NCI-H1105 (cell line): ENCODE results near the gene TMEM150C.
"Not testable (repeated sequence)": the region's sequence is repeated elsewhere in the genome, so short reads cannot be mapped to it uniquely, and the experiment has no call there.

Source experiments
- DNase-seq: peaks from one replicate; lab custom pipeline; 2025; lab: John Stamatoyannopoulos, UW

The TMEM150C gene

DNA sequence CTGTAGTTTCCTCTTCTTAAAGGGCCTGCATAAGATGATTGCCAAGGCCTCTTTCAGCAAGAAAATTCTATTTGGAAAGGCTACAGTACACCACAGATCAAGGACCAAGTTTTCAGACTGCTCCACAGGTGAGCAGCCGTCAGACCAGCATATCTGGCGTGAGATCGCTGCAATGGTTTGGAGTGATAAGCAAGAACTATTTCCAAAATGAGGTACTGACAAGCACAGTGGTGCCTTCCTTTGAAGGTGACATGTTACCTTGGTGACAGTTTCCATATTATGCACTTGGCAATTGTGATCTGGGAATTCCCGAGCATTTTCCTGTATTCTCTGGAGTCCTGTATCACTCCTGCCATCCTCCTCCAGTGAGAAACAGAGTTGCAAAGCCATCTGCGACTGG is 7.3 kb upstream of the TMEM150C start:
- DNase-seq = no peak

DNA sequence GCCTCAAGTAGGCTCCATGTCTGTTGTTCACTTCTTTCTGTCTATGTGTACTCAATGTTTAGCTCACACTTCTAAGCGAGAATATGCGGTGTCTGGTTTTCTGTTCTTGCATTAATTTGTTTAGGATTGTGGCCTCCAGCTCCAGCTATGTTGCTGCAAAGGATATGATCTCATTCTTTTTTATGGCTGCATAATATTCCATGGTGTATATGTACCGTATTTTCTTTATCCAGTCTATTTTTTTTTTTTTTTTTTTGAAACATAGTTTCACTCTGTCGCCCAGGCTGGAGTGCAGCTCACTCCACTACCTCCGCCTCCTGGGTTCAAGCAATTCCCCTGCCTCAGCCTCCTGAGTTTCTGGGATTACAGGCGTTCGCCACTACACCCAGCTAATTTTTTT is 5.7 kb upstream of the TMEM150C start:
- no peak for DNase-seq

DNA sequence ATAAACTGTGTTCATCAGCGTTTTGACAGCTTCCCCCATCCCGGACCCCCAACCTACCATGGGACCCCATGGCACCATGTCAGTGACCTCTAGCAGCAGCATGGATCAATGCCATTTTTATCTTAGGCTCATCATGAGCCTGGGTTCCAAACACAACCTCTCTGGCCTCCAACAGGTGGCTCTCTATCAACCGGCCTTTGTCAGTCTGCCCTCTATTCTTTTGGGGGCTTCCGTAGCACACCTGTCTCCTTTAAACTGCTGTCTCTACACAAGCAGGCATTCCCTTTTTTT is 721 bp upstream of the TMEM150C start:
- DNase-seq = no peak

GRCh38 chr4:82560853-82561785 is 669 bp downstream of the TMEM150C start:
- DNase-seq = no peak

DNA sequence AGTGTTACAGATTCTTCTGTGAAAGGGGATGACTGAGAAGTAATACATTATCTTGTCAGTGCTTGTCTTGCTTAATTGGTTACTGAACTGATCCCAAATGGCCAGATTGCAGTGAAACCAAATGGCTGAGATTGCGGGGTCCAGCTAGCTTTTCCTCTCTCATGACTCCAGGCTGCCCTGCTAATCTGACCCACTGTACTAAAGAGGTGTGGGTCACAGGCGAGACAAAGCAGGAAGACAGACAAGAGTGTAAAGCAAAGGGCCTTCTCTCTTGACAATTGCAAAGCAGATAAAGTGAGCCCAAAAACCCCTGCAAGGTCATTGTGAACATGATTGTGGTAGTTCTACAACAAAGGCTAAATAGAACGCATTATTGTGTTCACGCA is 2.1 kb downstream of the TMEM150C start:
- no peak for DNase-seq

DNA sequence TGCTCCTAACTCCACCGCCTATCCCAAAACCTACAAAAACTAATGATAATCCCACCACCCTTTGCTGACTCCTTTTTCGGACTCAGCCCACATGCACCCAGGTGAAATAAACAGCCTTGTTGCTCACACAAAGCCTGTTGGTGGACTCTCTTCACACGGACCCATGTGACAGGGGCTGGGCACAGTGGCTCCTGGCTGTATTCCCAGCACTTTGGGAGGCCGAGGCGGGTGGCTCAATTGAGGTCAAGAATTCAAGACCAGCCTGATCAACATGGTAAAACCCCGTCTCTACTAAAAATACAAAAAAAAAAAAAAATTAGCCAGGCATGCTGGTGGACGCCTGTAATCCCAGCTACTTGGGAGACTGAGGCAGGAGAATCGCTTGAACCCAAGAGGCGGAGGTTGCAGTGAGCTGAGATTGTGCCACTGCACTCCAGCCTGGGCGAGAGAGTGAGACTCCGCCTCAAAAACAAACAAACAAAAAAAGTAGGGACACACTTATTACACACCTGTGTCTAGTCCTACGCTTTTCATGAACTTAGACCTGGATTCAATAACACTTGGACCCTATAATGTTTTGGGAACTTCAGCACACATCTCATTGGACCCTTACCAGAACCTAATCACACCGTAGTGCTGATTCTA is 2.6 kb downstream of the TMEM150C start:
- not testable (repeated sequence) for DNase-seq

DNA sequence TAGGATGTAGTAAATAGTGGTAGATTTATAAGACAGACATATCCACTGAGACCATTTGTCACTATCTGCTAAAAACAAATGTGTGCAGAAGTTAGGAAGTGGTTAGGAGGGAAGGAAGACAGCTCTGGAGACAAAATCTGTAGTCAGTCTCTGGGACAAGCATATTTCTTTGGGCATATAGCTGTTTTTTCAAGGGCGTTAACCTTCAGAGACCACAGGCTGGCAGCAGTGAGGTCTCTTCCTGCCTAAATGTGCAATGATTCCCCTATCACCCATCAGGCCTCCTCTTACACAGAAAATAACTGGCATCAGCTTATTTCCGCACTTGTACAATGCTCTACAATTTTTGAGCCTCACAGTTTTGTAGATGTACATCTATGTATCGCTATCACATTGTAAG is 6.5 kb downstream of the TMEM150C start:
- DNase-seq = no peak

DNA sequence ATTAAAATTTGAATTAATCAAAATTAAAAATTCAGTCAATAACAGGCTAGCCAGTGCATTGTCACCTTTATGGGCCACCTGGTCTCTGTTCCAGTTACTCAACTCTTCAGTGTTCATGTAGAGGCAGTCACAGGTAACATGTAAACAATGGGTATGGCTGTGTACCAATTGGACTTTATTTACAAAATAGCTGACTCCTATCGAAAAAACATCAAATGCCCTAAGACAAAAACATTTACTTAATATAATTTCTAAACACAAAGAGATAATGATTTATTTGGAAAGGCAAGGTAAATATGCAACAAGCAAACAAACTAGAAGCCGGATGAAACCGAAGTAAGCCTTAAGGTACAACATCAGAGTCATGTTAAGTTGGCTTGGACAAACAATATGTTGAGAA is 8.8 kb downstream of the TMEM150C start:
- DNase-seq = no peak

- DNase-seq = no peak
Measured at GRCh38 chr4:82551734-82552133, 10.1 kb downstream of the TMEM150C start.

- DNase-seq = not testable (repeated sequence)
Measured at GRCh38 chr4:82547850-82548249, 13.9 kb downstream of the TMEM150C start.

GRCh38 chr4:82543131-82543530 is 18.7 kb downstream of the TMEM150C start:
- DNase-seq = no peak

DNA sequence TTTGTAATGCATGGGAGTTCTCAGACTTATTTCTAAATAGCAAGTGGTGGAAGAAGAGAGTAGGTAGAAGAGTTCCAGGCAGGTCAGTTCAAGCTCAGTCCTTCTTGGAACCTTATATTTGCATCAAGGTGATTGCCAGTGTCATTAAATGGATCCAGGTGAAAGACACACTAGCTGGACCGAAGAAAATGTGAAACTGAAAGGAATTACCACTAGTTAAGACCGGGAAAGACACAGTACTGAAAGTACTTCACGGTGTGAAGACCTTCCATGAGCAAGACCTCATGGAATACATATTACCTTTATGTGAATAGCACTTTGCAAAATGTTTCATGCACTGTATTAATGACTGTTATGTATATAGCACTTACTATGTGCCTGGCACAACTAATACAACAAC is 19.1 kb downstream of the TMEM150C start:
- DNase-seq = no peak

DNA sequence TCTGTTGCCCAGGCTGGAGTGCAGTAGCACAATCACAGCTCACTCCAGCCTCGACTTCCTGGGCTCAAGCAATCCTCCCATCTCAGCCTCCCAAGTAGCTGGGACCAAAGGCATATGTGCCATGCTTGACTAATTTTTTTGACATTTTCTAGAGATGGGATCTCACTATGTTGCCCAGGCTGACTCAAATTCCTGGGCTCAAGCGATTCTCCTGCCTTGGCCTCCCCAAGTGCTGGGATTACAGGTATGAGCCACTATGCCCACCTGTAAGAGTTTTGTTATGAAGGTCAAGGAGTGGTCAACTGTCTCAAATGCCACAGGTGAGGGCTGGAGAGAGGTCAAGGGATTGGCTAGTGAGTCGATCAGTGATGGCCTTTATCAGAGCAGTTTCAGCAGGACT is 32.5 kb downstream of the TMEM150C start:
- no peak for DNase-seq

DNA sequence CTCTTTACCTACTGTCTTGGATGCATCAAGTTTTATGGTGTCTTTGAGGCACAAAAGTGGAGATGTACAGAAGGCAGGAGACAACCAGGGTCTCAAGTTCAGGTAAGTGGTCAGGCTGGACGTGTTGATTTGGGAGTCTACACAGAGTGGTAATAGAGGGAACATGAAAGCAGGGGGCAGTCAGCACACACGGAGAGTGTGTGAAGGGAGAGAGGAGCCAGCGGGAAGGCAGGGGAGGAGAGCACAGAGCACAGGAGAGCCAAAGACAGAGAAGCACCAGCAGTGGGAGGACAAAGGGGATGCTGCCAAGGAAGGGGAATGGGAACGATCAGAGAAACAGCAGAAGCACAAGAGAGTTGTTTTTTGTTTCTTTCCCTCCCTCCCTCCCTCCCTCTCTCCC is 32.9 kb downstream of the TMEM150C start:
- DNase-seq = no peak

DNA sequence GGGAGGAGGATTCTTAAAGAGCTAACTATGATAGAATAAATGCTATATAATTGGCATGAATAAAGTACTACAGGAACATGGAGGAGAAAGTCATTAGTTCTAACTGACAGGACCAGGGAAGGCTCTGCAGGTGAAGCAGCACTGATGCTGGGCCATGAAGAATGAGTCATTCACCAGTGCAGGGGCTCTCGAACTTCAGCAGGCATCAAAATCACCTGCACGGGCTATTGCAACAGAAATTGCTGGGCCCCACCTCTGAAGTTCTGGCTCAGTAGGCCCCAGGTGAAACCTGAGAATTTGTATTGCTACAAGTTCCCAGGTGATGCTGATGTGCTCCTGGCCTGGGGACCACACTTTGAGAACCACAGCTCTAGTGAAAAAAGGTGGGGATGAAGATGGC is 33.7 kb downstream of the TMEM150C start:
- no peak for DNase-seq

DNA sequence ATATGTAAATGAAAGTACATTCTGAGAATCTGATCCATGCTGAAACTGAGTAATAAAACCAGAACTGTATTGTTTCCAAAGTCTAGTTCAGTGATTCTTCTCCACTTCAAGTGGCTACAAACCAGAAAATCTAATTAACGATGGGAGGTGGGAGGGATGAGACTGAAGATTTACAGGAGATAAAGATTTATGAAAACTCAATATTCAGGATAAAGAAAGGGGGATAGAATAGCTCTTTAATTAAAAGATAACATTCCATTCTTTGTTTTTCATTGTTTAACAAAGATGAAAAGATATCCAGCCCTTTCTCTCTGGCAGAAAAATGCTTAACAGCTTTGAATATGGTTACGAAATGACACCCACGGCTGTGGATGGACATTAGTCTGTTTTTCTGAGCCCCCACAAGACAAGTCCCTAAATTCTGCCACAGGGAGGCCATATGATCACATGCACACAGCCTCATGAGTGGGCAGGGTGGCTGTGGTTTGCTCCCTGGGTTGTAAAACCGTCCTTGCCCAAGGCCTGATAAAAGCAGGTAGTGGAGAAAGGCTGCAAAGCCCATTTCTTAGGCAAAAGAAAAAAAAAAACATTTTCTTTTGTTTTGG is 36.4 kb downstream of the TMEM150C start:
- no peak for DNase-seq

GRCh38 chr4:82524570-82525152 is 37.1 kb downstream of the TMEM150C start:
- DNase-seq = no peak

DNA sequence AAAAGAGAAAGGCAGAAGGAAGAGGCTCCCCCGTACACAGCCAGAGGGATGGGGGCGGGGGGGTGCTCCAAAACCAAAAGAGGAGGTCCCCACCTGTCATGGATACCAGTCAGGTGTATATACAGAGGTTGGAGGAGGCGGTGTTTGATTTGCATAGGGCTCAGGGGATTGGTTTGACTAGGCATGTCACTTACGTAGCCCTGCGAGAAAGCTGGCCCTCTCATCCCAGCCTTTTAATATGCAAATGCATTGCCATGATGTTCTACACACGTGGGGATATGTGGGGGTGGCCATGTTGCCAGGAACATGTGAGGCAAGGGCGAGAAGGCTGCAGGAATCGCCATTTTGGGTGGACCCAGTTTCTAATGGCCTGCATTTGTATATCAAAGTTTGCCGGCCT is 38.6 kb downstream of the TMEM150C start:
- no peak for DNase-seq

GRCh38 chr4:82522472-82522871 is 39.3 kb downstream of the TMEM150C start:
- DNase-seq = no peak

DNA sequence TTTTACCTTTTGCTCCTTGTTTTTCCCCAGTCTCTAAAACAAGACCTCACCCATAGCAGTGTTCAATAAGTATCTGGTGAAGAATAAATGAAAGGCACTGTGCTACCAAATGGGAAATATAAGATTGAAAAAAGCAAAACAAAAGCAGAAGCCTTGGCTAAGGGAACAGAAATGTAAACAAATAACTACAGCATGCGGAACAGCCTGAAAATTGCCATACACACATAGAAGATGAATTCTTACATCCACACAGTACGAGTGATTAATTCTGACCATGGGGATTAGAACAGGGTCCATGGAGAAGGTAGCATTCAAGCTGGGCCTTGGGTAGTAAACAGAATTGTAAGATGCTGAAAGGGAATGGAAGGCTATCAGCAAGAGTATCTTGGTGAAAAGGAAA is 40.5 kb downstream of the TMEM150C start:
- no peak for DNase-seq

- no peak for DNase-seq
Measured at GRCh38 chr4:82519776-82520175, 42.0 kb downstream of the TMEM150C start.

DNA sequence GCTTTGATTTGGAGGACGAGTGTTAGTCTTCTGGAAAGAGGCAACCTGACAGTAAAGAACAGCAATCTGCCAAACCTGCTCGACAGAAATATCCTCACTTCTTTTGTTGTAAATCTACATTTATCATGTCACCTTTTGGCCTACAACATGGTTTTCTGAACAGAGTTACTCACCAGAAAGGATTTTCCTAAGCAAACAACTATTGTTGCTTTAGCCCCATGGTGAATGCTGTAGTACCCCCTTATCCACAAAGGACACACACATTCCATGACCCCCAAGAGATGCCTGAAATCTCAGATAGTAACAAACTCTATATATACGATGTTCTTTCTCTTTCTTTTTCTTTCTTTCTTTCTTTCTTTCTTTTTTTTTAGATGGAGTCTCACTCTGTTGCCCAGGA is 42.7 kb downstream of the TMEM150C start:
- no peak for DNase-seq

DNA sequence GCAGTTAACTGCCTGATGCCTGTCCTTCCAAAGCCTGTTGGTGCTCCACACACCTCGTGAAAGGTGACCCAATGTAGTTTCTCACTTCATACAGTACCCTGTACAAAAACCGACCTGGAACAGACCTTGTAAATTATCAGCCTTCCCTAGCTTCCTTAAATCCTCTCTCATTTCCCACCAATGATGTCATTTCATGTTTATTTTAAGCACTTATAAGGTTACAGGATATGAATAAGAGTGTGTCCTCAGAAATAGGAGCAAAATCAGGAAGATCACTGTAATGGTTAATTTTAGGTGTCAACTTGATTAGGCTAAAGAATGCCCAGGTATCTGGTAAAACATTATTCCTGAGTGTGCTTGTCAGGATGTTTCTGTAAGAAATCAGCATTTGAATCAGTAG is 44.7 kb downstream of the TMEM150C start:
- DNase-seq = no peak
